ENCODE results near the gene ARSI.

Gene ARSI

DNA sequence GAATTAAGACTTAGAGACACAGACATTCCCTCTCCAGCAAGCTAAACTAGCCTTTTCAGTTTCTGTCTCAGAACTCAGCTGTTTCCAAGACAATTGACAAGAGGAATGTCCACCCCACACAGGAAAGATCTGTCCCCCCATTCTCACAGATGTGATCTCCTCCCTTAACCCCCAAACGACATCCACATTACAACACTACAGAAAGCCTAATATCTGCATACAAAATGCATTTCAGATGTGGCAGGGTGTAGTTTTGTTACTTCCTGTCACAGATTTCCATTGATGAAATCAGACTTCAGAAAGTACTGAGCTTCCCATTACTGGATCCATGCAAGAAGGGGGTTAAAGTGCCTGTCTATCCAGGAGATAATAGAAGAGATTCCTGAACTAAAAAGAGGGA, 2.9 kb upstream of the ARSI start:
- no peak for DNase-seq

GRCh38 chr5:150305095-150305494, 2.4 kb upstream of the ARSI start:
- no peak for DNase-seq

DNA sequence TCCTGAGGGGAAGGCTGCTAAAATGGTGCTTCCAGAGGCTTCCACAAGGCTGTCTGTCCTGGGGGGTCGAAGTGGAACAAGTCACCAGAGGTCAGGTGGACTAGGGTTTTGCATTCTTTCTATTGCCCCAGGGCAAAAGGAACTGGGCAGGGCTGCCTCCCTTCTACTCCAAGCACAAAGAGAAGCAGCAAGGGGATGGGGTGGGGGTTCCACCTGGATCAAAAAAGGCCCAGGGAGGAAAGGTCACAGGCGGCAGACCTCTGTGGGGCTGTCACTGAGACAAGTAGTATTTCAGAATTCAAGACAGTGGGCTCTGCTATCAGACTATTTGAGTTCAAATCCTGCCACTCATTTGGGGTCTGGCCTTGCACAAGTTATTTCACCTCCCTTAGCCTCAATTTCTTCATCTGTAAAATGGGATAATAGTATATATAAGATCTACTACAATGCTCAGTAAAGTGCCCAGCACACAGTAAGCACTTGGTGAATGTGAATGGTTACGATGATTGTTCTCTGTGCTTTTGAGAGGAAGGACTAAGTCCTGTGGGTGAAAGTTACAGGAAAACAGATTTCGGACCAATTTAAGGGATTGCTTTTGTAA, 1.9 kb upstream of the ARSI start:
- no peak for DNase-seq

DNA sequence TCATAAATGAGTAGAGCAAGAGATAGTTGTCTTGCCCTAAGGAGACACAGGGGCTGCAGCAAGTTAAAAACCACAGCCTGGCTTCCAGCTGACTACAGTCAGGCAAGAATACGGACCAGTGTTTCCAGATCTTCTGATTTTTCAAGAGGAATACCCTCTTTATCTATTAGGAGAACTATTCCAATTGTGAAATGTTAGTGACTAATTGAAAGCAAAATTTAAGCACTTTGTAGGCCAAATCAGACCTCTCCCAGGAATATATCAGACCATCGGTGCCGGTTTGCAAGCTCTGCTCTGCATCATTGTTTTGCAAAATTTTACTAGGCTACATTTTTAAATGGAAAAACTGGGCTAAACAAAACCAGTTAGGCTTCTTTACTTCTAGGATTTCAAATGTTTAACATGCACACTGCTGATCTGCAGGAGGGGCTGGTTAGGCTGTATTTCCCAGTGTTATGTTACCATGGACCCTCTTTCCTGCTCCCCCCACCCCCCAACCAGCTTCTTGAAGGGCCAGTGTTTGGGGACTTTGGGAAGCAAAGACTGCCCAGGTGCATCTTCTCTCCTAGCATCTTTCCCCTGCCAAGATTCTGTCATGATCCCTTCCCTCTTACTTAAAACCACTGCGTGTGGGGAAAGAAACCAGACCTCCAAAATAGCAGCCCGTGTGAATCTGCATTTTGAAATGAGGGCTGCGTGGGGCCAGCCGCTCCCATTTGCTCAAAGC, 1.1 kb upstream of the ARSI start:
- DNase-seq: no peak

DNA sequence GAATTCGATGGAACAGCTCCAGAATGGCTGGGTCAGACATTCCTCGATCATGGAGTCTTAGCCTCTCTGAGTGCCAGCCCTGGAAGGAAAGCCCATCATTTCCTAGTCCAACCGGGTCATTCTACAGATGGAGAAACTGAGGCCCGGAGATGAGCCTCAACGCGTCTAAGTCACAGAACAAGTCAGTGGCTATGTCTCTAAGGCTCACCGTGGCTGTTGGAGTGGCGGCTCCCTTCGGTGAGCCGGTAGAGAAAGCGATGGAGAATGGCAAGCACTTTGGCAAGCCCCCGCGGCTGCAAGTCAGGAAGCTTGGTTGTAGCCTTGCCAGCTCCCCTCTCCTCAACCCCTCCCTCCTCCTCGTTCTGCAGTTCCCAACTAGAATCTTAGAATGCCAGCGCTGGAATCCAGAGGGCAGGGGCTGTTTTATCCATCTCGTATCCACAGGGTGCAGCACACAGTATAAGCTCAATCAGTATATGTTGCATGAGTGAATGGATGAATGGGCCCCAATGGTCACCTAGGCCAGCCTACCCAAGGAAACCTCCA, 438 bp upstream of the ARSI start:
- DNase-seq: no peak

GRCh38 chr5:150301901-150302300, 804 bp downstream of the ARSI start:
- no peak for DNase-seq

DNA sequence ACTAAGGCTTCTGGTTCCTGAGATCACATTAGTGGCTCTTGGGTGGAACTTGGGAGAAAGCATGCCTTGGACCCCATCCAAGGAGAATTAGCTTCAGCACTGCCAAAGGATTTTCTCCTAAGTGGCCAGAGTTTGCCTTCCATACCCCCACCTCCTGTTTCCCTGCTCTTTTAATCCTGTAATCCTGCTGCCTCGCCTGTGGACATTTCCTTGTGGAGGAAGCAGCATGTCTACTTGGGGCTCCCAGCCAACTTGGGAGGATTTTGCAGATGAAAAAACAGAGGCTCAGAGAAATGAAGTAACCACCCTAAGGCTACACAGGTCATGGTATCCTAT, 1.6 kb downstream of the ARSI start:
- DNase-seq: no peak

GRCh38 chr5:150300496-150301169, 2.1 kb downstream of the ARSI start:
- no peak for DNase-seq

- no peak for DNase-seq
Observed at GRCh38 chr5:150299571-150300327, 3.0 kb downstream of the ARSI start.

DNA sequence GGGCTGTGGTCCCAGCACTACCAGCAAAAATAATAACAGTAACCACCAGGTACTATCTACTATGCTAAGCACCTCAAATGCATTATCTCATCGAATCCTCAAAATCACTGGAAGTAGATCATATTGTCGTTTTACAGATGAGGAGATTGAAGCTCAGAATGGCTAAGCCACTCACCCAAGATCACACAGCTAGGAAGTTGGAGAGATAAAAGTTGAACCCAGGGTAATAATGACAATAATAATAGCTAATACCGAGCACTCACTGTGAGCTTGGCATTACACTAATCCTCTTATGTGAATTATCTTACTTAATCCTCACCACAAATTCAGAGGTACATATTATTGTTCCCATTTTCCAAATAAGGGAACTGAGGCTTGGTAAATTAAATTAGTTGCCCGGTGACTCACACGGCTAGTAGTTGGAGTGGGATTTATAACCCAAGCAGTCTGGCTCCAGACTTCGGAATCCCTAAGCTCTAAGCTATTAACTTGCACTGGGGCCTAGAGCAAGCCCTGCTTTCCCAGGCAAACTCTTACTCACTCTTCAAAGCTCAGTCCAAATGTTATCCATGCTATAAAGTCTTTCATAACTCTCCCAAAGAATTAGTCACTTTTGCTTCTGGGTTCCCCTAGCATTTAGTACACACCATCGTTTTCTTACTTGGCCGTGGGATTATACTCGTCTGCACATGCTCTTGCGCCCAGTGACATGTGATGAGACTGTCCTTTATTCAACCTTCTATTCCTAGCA, 3.8 kb downstream of the ARSI start:
- no peak for DNase-seq

- DNase-seq: no peak
Observed at GRCh38 chr5:150297934-150298595, 4.6 kb downstream of the ARSI start.

- DNase-seq: no peak
Observed at GRCh38 chr5:150297236-150297890, 5.3 kb downstream of the ARSI start.

GRCh38 chr5:150296496-150296895, 6.2 kb downstream of the ARSI start:
- no peak for DNase-seq

- no peak for DNase-seq
Observed at GRCh38 chr5:150295741-150296486, 6.8 kb downstream of the ARSI start.

GRCh38 chr5:150295172-150295634, 7.5 kb downstream of the ARSI start:
- no peak for DNase-seq

DNA sequence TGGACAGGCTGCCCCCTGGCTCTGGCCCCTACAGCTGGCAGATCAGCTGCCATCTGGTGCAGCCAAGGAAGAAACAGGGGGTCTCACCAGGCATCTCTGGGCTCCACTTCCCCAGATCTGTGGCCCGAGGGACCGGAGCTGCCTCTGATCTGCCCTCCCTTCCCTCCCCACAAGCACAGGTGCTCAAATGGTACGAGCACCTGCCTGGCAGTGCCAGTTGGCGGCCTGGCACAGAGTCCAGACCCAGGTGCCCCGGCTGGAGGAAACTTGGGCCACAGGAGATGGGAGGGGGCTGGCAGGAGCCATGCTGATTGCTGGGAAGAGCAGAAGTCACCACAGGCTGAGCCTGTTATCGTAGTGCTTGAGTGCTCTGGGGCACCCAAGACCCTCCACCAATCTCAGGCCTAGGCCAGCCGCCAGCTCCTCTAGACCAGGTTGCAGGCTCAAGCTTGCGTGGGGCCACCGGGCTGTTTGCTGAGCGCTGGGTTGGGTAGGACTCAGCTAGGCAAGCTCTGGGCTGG, 8.1 kb downstream of the ARSI start:
- no peak for DNase-seq

DNA sequence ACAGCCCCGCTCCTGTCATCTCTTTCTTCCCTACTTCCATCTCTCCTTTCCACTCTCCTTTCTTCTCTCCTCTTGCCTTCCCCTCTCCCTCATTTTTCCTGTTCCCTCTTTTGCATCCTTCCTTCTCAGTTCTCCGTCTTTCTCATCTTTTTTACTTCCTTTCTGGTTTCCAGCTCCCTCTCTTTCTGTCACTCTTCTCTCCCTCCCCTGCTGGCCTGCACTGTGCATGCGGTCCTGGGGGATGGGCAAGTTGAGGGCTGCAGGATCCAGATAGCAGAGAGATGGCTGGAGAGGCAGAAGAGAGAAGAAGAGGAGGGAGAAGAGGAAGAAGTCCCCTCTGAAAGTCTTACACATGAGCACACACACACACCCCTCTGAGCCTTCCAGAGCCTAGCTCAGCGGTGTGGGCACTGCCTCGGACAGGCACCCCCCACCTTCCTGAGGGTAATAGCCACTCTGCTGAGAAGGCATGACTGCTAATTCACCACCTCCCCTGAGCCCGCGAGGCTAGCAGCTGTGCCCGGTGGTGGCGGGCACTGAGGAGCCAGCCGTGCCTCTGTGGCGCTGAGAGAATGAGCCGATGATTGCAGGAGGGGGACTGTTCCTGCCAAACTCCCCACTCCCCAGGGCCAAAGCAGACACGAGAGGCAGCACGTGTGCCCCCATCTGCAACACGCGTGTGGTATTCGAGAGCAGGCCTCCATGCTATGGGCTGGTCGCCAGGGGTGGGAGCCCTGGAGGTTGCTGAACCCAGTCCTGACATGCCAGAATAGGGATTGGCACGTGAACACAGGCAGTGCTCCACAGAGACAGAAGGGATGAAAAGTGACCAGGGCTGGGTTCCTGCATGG, 9.4 kb downstream of the ARSI start:
- no peak for DNase-seq

DNA sequence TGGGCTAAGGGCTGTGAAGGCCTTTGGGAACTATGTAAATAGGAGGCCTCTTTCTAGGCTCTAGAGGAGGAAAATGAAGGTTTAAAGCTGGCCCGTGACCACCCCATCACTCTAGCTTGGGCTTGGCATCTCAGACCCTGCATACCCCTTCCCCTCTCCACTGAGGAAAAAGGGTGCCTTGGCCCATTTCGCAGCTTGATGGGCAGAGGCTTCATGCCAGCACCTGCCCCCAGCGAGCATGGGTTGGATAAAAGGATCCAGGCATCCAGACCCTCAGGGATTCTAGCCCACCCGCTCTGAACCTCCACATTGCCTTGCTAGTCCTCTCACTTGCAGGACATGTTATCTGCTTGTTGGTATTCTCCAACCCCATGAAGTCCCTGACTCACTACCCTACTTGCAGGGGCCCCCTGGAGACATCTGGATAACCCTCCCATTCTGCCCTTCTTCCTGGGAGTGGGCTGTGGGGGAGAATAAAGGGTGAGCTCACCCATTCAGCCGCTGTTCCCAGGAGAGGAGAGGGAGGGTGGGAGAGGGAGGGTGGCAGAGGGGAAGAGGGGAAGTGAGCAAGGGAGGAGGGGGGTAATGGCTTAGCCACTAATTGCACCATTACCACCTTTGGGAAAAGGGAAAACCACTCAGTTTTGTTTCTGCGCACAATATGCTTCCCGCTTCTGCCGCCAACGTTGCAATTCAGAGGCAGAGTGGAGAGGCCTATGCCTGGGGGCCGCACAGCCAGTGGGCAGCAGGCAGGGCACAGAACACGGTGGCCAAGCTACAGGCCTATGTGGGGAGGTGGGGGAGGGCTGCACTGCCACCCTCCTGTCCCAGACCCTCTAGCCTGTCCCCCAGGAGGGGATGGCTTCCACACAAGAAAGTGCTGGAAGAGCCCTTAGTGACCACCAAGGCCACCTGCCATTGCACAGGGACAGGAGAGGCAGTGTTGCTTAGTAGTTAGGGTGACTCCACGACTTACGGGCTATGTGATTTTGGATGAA, 11.0 kb downstream of the ARSI start:
- DNase-seq: no peak
